Body of pancreas (tissue), 4 donors: ENCODE measurements around the gene FER.

Source experiments
- POLR2A ChIP-seq, 3 donors: fragments of 450-650 bp; IDR thresholded peaks; one replicate each; pipeline ENCODE4 v1.6.1; 2016; ENCODE audit warnings: antibody characterized with exemption in 3 of 3, mild to moderate bottlenecking in 2 of 3
- TF ChIP-seq, protein P1 (sequence below), 7 experiments: fragments of 450-650 bp in 4 of 7; fragments of 200-600 bp in 3 of 7; sonication (generic) in 3 of 7; IDR thresholded peaks; one replicate each; pipeline ENCODE4 v1.5.1; 2016 to 2019; ENCODE audit warnings: antibody characterized with exemption in 7 of 7

- TF ChIP-seq POLR2A (IDR thresholded peaks at IDR 0.05): no peak
- TF ChIP-seq, protein P1, sequence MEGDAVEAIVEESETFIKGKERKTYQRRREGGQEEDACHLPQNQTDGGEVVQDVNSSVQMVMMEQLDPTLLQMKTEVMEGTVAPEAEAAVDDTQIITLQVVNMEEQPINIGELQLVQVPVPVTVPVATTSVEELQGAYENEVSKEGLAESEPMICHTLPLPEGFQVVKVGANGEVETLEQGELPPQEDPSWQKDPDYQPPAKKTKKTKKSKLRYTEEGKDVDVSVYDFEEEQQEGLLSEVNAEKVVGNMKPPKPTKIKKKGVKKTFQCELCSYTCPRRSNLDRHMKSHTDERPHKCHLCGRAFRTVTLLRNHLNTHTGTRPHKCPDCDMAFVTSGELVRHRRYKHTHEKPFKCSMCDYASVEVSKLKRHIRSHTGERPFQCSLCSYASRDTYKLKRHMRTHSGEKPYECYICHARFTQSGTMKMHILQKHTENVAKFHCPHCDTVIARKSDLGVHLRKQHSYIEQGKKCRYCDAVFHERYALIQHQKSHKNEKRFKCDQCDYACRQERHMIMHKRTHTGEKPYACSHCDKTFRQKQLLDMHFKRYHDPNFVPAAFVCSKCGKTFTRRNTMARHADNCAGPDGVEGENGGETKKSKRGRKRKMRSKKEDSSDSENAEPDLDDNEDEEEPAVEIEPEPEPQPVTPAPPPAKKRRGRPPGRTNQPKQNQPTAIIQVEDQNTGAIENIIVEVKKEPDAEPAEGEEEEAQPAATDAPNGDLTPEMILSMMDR (IDR thresholded peaks at IDR 0.05): no peak
Measured at GRCh38 chr5:109146591-109146990, 398.9 kb downstream of the FER start.
